ENCODE measurements around the gene SNED1. TPM values are rescaled to one million over a fixed set of nuclear protein-coding genes. Genes with fewer than 3 reads are reported as not detected.
A peak's percentile ranks its signal among the peaks of the same experiment; 100 is the strongest.

The SNED1 gene
- total RNA-seq, 4 donors from 2014 or later, result 16.4 to 56.2 (median 43.5) TPM

- peaks cover 0 to 2% (median 0%) of the 10 kb centered on the region in 3 donors for H3K9me3 ChIP-seq
- DNase-seq, result no peak
- H3K27me3 ChIP-seq, result no peaks in the 10 kb centered on the region
- peaks cover 0 to 9% of the 10 kb centered on the region in 2 donors for H3K36me3 ChIP-seq
- intact Hi-C loops (cut with DNase I; ENCODE audit: low total_unique reads) (loop anchor here (2.0 to 10.0 kb wide), 5 partner anchors 104 to 736 kb away; partner anchors contain the start of genes CAPN10, D2HGDH, MTERF4 and STK25), in situ Hi-C loops (cut with MboI; ENCODE audit: low sequenced_read_pairs in 4 of 4) (no loop called here)
- peak overlapping the region; percentile 52 to 71 (median 58) for H3K4me3 ChIP-seq
- no peak for TF ChIP-seq CTCF (IDR thresholded peaks at IDR 0.05 in 4 of 5, conservative IDR thresholded peaks at IDR 0.05 in 1 of 5)
- no peak for TF ChIP-seq POLR2A (IDR thresholded peaks at IDR 0.05)
- peaks cover 41 to 51% of the 10 kb centered on the region in 2 donors for H3K4me1 ChIP-seq
- H3K27ac ChIP-seq, result peak overlapping the region; percentile 81 to 99 (median 93)
- ATAC-seq, result peak; percentile 0 to 8
Observed at GRCh38 chr2:240998706-240998994, 232 bp downstream of the SNED1 start.

- intact Hi-C loops (cut with DNase I; ENCODE audit: low total_unique reads) (loop anchor here (2.0 to 10.0 kb wide), 5 partner anchors 103 to 736 kb away; partner anchors contain the start of genes CAPN10, D2HGDH, MTERF4 and STK25), in situ Hi-C loops (cut with MboI; ENCODE audit: low sequenced_read_pairs in 4 of 4) (no loop called here)
- H3K4me1 ChIP-seq, result peaks cover 41 to 51% of the 10 kb centered on the region in 2 donors
- H3K27ac ChIP-seq, result peak overlapping the region; percentile 81 to 99 (median 93)
- H3K27me3 ChIP-seq, result no peaks in the 10 kb centered on the region
- H3K36me3 ChIP-seq, result peaks cover 0 to 15% of the 10 kb centered on the region in 2 donors
- H3K9me3 ChIP-seq, result peaks cover 0 to 5% (median 2%) of the 10 kb centered on the region in 3 donors
- ATAC-seq (peak; percentile 17 to 49), DNase-seq (peak in 1 of 2 donors; percentile 63)
- TF ChIP-seq POLR2A (IDR thresholded peaks at IDR 0.05), result no peak
- no peak for TF ChIP-seq CTCF (IDR thresholded peaks at IDR 0.05 in 4 of 5, conservative IDR thresholded peaks at IDR 0.05 in 1 of 5)
- H3K4me3 ChIP-seq, result peak overlapping the region; percentile 61 to 71 (median 66)
Observed at GRCh38 chr2:240998995-240999791, 775 bp downstream of the SNED1 start.

- Histone ChIP-seq H3K27me3 (no peaks in the 10 kb centered on the region), H3K36me3 (peaks cover 0 to 22% of the 10 kb centered on the region in 2 donors), H3K4me3 (peak overlapping the region; percentile 61 to 71 (median 66)), H3K27ac (peak overlapping the region; percentile 81 to 99 (median 93)), H3K4me1 (peaks cover 41 to 50% of the 10 kb centered on the region in 2 donors), H3K9me3 (peaks cover 0 to 10% (median 5%) of the 10 kb centered on the region in 3 donors)
- in situ Hi-C loops (cut with MboI; ENCODE audit: low sequenced_read_pairs in 4 of 4), result no loop called here
- DNase-seq, result no peak
- TF ChIP-seq CTCF (IDR thresholded peaks at IDR 0.05 in 4 of 5, conservative IDR thresholded peaks at IDR 0.05 in 1 of 5) (no peak), POLR2A (IDR thresholded peaks at IDR 0.05) (no peak)
- intact Hi-C loops (cut with DNase I; ENCODE audit: low total_unique reads), result loop anchor here (2.0 to 10.0 kb wide), 5 partner anchors 102 to 735 kb away; partner anchors contain the start of genes CAPN10, D2HGDH, MTERF4 and STK25
- no peak for ATAC-seq
Observed at GRCh38 chr2:240999873-241000541, 1.6 kb downstream of the SNED1 start.

GRCh38 chr2:241000831-241001321, 2.5 kb downstream of the SNED1 start:
- Histone ChIP-seq H3K4me1 (peaks cover 35 to 42% of the 10 kb centered on the region in 2 donors), H3K4me3 (peak overlapping the region in 1 of 4 donors; percentile 69), H3K36me3 (peaks cover 0 to 22% of the 10 kb centered on the region in 2 donors), H3K9me3 (peaks cover 0 to 11% (median 5%) of the 10 kb centered on the region in 3 donors), H3K27me3 (no peaks in the 10 kb centered on the region), H3K27ac (peak overlapping the region; percentile 18 to 99 (median 90))
- DNase-seq, result no peak
- intact Hi-C loops (cut with DNase I; ENCODE audit: low total_unique reads), result no loop called here
- in situ Hi-C loops (cut with MboI; ENCODE audit: low sequenced_read_pairs in 4 of 4), result no loop called here
- TF ChIP-seq CTCF (IDR thresholded peaks at IDR 0.05 in 4 of 5, conservative IDR thresholded peaks at IDR 0.05 in 1 of 5) (no peak), POLR2A (IDR thresholded peaks at IDR 0.05) (no peak)
- no peak for ATAC-seq

Measured in gastrocnemius medialis (tissue), 4 donors.